Urinary bladder (tissue), 4 donors: ENCODE measurements around the gene ROPN1L. TPM values are rescaled to one million over a fixed set of nuclear protein-coding genes. Genes with fewer than 3 reads are reported as not detected.

Experiments used
- DNase-seq: peaks from one replicate; pipeline ENCODE4 v3.0.0-alpha.2; 2015; ENCODE audit errors: extremely low spot score
- H3K27ac ChIP-seq: one replicate; pipeline ENCODE4 v1.5.1; 2013; ENCODE audit warnings: low read depth, mild to moderate bottlenecking, moderate library complexity
- H3K36me3 ChIP-seq: one replicate; pipeline ENCODE4 v1.6.1; 2013; ENCODE audit warnings: mild to moderate bottlenecking, moderate library complexity; ENCODE audit not compliant: insufficient read depth
- H3K4me1 ChIP-seq: one replicate; pipeline ENCODE4 v1.6.1; 2013; ENCODE audit warnings: mild to moderate bottlenecking, moderate library complexity; ENCODE audit not compliant: insufficient read depth
- H3K4me3 ChIP-seq: one replicate; pipeline ENCODE4 v1.5.1; 2013; ENCODE audit warnings: low read depth, low read length
- WGBS: extraction: QIAGEN DNeasy Blood & Tissue Kit; methylation state at CpG from one replicate; pipeline ENCODE4 v1.1.7; 2013; 5-methylcytosine and 5-hydroxymethylcytosine counted together
- polyA plus RNA-seq: library from polyadenylated mRNA; stranded (reverse); fragments of 200-250 nt; gene quantifications from one replicate; pipeline ENCODE4 v1.2.3, GENCODE V29; 2013
- total RNA-seq: library from RNA; depleted of rRNA; stranded (reverse); fragments of >200 nt; gene quantifications from one replicate; pipeline ENCODE4 v1.2.3, GENCODE V29; 2014
- donor health status: healthy with polysubstance abuse.
- donor health status: healthy.

The ROPN1L gene
- total and polyA plus RNA-seq, 2 donors, result 0.26 to 0.72 TPM

GRCh38 chr5:10469253-10470050, 27.8 kb downstream of the ROPN1L start:
- no peak for DNase-seq
- no peaks in the 10 kb centered on the region for H3K36me3 ChIP-seq
- no peak overlapping the region for H3K4me3 ChIP-seq
- 78% methylated on average over 8 of the region's 8 CpGs for WGBS
- no peaks in the 10 kb centered on the region for H3K4me1 ChIP-seq
- no peak overlapping the region for H3K27ac ChIP-seq

GRCh38 chr5:10470669-10471068, 29.0 kb downstream of the ROPN1L start:
- H3K36me3 ChIP-seq, result no peaks in the 10 kb centered on the region
- no peak overlapping the region for H3K27ac ChIP-seq
- no peak overlapping the region for H3K4me3 ChIP-seq
- no peaks in the 10 kb centered on the region for H3K4me1 ChIP-seq
- no peak for DNase-seq
- 94% methylated on average over 10 of the region's 10 CpGs for WGBS

DNA sequence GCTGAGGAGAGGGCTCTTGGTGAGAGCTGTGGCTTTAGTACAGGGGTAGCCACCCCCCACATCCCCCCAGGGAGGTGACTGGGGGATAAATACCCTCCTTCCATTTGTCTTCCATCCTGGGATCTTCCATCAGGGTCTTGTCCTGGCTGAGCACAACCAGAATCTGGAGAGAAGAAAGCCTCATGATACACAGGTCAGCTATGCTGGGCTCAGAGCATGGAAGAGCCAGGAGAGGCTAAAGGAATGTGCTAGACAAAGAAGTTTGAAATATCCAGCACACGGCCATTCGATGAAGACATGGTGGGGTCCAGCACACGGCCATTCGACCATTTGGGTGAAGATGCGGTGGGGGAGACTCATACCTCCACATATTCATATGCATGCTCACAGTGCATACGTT, 30.0 kb downstream of the ROPN1L start:
- H3K4me3 ChIP-seq, result no peak overlapping the region
- H3K27ac ChIP-seq, result no peak overlapping the region
- no peak for DNase-seq
- H3K4me1 ChIP-seq, result no peaks in the 10 kb centered on the region
- H3K36me3 ChIP-seq, result no peaks in the 10 kb centered on the region
- 93% methylated on average over 6 of the region's 6 CpGs for WGBS

DNA sequence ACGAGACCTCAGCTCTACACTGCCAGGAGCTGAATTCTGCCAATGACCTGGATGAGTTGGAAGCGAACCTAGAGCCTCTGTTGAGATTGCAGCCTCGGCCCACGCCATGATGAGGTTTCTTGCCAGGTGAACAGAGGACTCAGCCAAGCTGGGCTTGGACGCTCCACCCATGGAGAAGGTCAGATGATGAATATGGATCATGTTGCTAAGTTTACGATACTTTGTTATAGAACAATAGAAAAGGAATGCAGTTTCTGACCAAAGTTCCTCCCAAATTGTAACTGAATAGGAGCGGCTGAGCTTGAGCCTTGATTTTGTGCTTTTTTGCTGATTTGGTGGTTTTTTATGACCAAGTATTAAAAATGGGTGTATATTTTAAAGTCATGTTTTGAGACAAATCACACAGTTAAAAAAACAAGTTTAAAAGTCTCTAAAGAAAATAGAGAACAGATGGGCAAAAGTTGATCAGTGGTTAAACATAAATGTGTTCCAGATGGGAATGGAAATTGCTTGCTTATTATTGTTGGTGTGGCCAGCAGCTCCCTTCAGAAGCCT, 32.9 kb downstream of the ROPN1L start:
- Histone ChIP-seq H3K36me3 (no peaks in the 10 kb centered on the region), H3K4me3 (no peak overlapping the region), H3K4me1 (no peaks in the 10 kb centered on the region), H3K27ac (no peak overlapping the region)
- no peak for DNase-seq
- 84% methylated on average over 7 of the region's 7 CpGs for WGBS

- Histone ChIP-seq H3K4me3 (no peak overlapping the region), H3K27ac (no peak overlapping the region), H3K4me1 (no peaks in the 10 kb centered on the region), H3K36me3 (no peaks in the 10 kb centered on the region)
- WGBS, result 90% methylated on average over 12 of the region's 12 CpGs
- no peak for DNase-seq
These were observed 34.4 kb downstream of the ROPN1L start for GRCh38 chr5:10475931-10476676.

DNA sequence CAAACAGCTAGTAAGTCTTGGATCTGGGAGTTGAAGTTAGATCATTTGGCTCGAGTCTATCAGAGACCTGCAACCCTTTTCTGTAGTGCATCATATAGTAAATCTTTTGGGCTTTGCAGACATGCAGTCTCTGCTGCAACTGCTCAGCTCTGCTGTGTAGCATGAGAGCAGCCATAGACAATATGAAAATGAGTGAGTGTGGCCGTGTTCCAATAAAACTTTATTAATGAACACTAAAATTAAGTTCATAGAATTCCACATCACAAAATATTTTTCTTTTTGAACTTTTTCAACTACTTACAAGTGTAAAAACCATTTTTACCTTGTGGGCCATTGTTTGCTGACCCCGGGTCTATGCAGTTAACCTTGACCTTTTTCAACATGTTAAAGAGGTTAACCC, 35.2 kb downstream of the ROPN1L start:
- DNase-seq, result no peak
- Histone ChIP-seq H3K4me1 (no peaks in the 10 kb centered on the region), H3K27ac (no peak overlapping the region), H3K4me3 (no peak overlapping the region), H3K36me3 (no peaks in the 10 kb centered on the region)
- WGBS, result 87% methylated on average over 3 of the region's 3 CpGs

DNA sequence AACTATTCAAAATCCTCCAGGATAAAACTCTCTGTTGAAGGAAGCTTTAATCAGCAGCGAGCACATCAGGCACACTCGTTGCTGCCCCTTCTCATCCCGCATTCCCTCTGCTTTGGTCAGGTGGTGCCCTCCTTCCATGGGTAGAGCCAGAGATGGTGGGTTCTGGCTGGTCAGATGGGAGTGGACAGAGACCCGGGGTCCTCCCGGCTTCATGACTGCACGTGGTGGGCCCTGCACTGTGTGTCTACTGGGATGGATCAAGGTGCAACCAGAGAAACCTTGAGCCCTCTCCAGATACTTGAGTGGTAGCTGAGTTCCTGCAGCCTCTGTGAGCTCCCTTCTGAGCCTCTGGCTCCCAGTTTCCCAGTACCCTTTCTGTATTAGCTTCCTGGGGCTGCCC, 36.3 kb downstream of the ROPN1L start:
- Histone ChIP-seq H3K36me3 (no peaks in the 10 kb centered on the region), H3K4me1 (no peaks in the 10 kb centered on the region), H3K4me3 (no peak overlapping the region), H3K27ac (no peak overlapping the region)
- 96% methylated on average over 6 of the region's 6 CpGs for WGBS
- DNase-seq, result no peak

GRCh38 chr5:10478436-10478835, 36.8 kb downstream of the ROPN1L start:
- Histone ChIP-seq H3K4me3 (no peak overlapping the region), H3K4me1 (no peaks in the 10 kb centered on the region), H3K27ac (no peak overlapping the region), H3K36me3 (no peaks in the 10 kb centered on the region)
- 61% methylated on average over 5 of the region's 5 CpGs for WGBS
- DNase-seq, result no peak

DNA sequence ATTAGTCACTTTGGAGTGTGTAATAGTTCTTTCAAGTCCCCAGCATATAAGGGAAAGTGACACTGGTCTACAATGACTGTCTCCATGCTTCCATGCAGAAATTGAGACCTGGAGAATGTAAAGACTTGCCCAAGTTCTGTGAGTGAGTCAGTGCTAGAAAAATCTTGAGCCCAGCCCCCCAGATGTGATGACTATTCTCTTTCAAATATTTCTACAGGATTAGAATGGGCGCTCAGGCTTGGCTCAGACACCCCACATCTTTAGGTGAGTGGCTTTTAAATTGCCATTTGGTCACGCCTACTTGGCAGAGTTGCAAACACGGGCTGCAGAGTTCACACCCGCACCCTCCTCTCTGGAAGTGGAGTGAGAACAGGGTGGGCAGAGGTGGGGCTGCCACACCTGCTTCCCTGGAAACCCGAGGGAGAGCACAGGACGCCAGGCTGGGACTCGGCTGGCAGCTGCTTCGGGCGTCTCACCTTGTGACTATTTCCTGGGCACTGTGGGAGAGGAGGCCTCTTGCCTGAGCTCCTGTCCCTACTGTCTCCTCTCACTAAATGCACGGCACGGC, 37.6 kb downstream of the ROPN1L start:
- no peak for DNase-seq
- no peak overlapping the region for H3K27ac ChIP-seq
- H3K4me3 ChIP-seq, result no peak overlapping the region
- H3K36me3 ChIP-seq, result no peaks in the 10 kb centered on the region
- no peaks in the 10 kb centered on the region for H3K4me1 ChIP-seq
- 77% methylated on average over 11 of the region's 11 CpGs for WGBS

- Histone ChIP-seq H3K27ac (no peak overlapping the region), H3K4me3 (no peak overlapping the region), H3K36me3 (no peaks in the 10 kb centered on the region), H3K4me1 (no peaks in the 10 kb centered on the region)
- no peak for DNase-seq
- WGBS, result 81% methylated on average over 12 of the region's 12 CpGs
These were observed 38.7 kb downstream of the ROPN1L start for GRCh38 chr5:10480237-10480985.

DNA sequence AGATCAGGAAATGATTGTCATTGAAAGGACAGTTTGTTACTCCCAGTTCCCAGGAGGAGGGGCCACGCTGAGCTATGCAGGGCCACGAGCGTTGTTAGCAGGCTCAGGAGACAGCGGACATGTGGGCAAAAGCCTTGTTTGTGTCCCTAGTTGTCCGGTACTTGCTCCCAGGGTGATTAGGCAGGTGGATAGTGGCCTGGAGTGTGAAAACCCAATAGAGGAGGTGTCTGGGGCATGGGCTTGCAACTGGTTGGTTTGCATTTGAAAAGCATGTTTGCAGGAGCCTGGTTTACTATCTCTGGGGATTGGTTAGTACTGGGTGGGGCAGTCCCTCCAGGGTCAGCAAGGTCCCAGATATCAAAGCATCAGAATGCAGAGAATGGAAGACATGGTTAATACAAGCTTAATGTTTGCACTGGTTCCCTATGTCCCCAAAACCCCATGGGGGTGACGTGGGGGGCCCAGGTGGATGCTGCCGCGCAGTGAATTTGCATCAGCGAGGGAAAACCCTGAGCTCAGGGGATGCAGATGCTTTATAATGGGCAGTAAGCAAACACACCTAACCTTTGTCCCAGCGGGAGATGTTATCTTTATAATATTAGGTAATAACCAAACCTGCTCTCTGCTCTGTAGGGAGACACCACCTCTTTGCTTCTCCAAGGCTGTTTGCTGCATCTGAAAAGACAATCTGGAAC, 39.7 kb downstream of the ROPN1L start:
- H3K4me1 ChIP-seq, result no peaks in the 10 kb centered on the region
- H3K36me3 ChIP-seq, result no peaks in the 10 kb centered on the region
- H3K4me3 ChIP-seq, result no peak overlapping the region
- H3K27ac ChIP-seq, result no peak overlapping the region
- no peak for DNase-seq
- WGBS, result 79% methylated on average over 10 of the region's 10 CpGs

- no peak for DNase-seq
- no peaks in the 10 kb centered on the region for H3K4me1 ChIP-seq
- WGBS, result 88% methylated on average over 12 of the region's 12 CpGs
These were observed 41.3 kb downstream of the ROPN1L start for GRCh38 chr5:10482791-10483530.

More at GRCh38 chr5:10482791-10483530, 41.3 kb downstream of the ROPN1L start:
- Histone ChIP-seq H3K27ac (no peak overlapping the region), H3K4me3 (no peak overlapping the region), H3K36me3 (no peaks in the 10 kb centered on the region)
